ENCODE measurements around the gene ITGAV. TPM values are rescaled to one million over a fixed set of nuclear protein-coding genes. Genes with fewer than 3 reads are reported as not detected.

The ITGAV gene
- total and polyA plus RNA-seq, 2 donors (not counting 3 experiments of a cell fraction or from before 2014, with no cell fraction given), result 61.8 to 131 TPM

DNA sequence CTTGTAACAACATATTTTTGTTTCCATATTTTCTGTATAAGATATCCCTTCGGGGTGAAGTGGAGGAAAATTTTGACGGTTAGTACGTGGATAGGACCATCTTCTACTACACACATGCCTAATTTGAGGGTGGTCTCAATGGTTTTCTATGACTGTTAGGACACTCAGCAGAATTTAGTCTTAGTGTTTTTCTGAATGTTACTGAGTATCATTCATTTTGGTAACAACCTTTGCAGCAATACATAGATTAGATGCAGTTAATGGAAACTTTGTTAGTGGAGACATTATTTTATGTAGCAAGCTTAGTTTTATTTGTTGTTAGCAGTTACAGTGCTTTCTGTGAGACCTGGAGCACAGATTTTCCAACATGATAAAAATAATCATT lies 1.6 kb downstream of the ITGAV start:
- TF ChIP-seq EZH2 (IDR thresholded peaks at IDR 0.05; ENCODE audit: borderline replicate concordance, low read depth, low read length, severe bottlenecking), result no peak
- TF ChIP-seq MAX (IDR thresholded peaks at IDR 0.05; ENCODE audit: insufficient read depth, insufficient read length), result no peak
- no peak for TF ChIP-seq MYC (IDR thresholded peaks at IDR 0.05; ENCODE audit: low read depth, low read length)
- TF ChIP-seq POLR2A (IDR thresholded peaks at IDR 0.05; ENCODE audit: low read depth, low read length), result no peak
- no peak for TF ChIP-seq POLR2AphosphoS5 (IDR thresholded peaks at IDR 0.05; ENCODE audit: insufficient read depth, low read depth, low read length)
- TF ChIP-seq, protein P1, sequence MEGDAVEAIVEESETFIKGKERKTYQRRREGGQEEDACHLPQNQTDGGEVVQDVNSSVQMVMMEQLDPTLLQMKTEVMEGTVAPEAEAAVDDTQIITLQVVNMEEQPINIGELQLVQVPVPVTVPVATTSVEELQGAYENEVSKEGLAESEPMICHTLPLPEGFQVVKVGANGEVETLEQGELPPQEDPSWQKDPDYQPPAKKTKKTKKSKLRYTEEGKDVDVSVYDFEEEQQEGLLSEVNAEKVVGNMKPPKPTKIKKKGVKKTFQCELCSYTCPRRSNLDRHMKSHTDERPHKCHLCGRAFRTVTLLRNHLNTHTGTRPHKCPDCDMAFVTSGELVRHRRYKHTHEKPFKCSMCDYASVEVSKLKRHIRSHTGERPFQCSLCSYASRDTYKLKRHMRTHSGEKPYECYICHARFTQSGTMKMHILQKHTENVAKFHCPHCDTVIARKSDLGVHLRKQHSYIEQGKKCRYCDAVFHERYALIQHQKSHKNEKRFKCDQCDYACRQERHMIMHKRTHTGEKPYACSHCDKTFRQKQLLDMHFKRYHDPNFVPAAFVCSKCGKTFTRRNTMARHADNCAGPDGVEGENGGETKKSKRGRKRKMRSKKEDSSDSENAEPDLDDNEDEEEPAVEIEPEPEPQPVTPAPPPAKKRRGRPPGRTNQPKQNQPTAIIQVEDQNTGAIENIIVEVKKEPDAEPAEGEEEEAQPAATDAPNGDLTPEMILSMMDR (IDR thresholded peaks at IDR 0.05; ENCODE audit: extremely low read depth in 1 of 2, insufficient read depth in 1 of 2, low read depth in 1 of 2, low read length in 2 of 2), result no peak
- no peak for TF ChIP-seq GATA2 (IDR thresholded peaks at IDR 0.05; ENCODE audit: insufficient read depth, insufficient read length, low read depth, low read length)
- no peak for TF ChIP-seq JUN (IDR thresholded peaks at IDR 0.05; ENCODE audit: borderline replicate concordance, insufficient read depth, insufficient read length, low read depth)
- TF ChIP-seq FOS (IDR thresholded peaks at IDR 0.05; ENCODE audit: borderline replicate concordance, insufficient read depth, low read length), result no peak
- Histone ChIP-seq H4K20me1 (replicated peaks; ENCODE audit: control insufficient read depth, extremely low read depth, insufficient read depth, low read length) (peaks cover 5% of the 10 kb centered on the region), H3K27me3 (ENCODE audit: control insufficient read depth in 2 of 2, insufficient read depth in 2 of 2, low read length in 2 of 2) (no peaks in the 10 kb centered on the region), H3K79me2 (ENCODE audit: control insufficient read depth, insufficient read depth, low read length) (peaks cover 61% of the 10 kb centered on the region), H2AFZ (ENCODE audit: low read depth, low read length) (no peak overlapping the region), H3K4me3 (replicated peaks in 1 of 3; ENCODE audit: insufficient read depth in 1 of 3, low read depth in 1 of 3, low read length in 3 of 3) (peak overlapping the region; percentile 76 to 96 (median 83)), H3K27ac (ENCODE audit: insufficient read depth, low read depth, low read length) (peak overlapping the region; percentile 97), H3K9me1 (replicated peaks; ENCODE audit: control insufficient read depth, extremely low read depth, insufficient read depth, low read length) (no peaks in the 10 kb centered on the region), H3K4me1 (ENCODE audit: control insufficient read depth, extremely low read depth, insufficient read depth, low read length) (peaks cover 37% of the 10 kb centered on the region), H3K9ac (replicated peaks; ENCODE audit: extremely low read depth, insufficient read depth, low read length) (peak overlapping the region; percentile 99), H3K4me2 (ENCODE audit: insufficient read depth, low read length) (peak overlapping the region; percentile 93), H3K36me3 (ENCODE audit: control insufficient read depth in 2 of 2, extremely low read depth in 1 of 2, insufficient read depth in 2 of 2, low read length in 2 of 2) (no peaks in the 10 kb centered on the region), H3K9me3 (replicated peaks; ENCODE audit: control insufficient read depth, insufficient read depth, low read length) (no peaks in the 10 kb centered on the region)
- no TSS peak for BruUV-seq (replicated peaks)
- CTCF ChIA-PET, result interaction anchor here (1.8 kb wide), 1 partner anchor 88 kb away, joined by 6 read pairs; no protein-coding TSS in a partner anchor
- POLR2A ChIA-PET, result no interaction called here
- no peak for FAIRE-seq
- DNase-seq (ENCODE audit: low read depth, low spot score), result no peak
- dilution Hi-C loops (cut with MboI; ENCODE audit: extremely low pct_ligation_motif_present, low sequenced_read_pairs) (no loop called here), intact Hi-C loops (cut with micrococcal nuclease) (loop anchor here (1.0 to 2.0 kb wide), 4 partner anchors 10 to 87 kb away; no protein-coding TSS in a partner anchor)
